GM12864 (cell line): ENCODE data around the gene IRF8.

Experiments used
- DNase-seq: peaks from one replicate; pipeline ENCODE4 v3.0.0-alpha.2; 2011; ENCODE audit warnings: low read depth
- H3K4me3 ChIP-seq: 2 replicates; pipeline ENCODE4 v1.5.1; 2011; ENCODE audit warnings: mild to moderate bottlenecking, low read depth, low read length, control low read depth
- TF ChIP-seq, protein P1 (sequence below): IDR thresholded peaks from 2 replicates; pipeline ENCODE4 v1.5.1; 2011; ENCODE audit warnings: low read depth, mild to moderate bottlenecking, moderate library complexity, low read length, control low read depth, inconsistent platforms; ENCODE audit errors: missing control alignments

The IRF8 gene

DNA sequence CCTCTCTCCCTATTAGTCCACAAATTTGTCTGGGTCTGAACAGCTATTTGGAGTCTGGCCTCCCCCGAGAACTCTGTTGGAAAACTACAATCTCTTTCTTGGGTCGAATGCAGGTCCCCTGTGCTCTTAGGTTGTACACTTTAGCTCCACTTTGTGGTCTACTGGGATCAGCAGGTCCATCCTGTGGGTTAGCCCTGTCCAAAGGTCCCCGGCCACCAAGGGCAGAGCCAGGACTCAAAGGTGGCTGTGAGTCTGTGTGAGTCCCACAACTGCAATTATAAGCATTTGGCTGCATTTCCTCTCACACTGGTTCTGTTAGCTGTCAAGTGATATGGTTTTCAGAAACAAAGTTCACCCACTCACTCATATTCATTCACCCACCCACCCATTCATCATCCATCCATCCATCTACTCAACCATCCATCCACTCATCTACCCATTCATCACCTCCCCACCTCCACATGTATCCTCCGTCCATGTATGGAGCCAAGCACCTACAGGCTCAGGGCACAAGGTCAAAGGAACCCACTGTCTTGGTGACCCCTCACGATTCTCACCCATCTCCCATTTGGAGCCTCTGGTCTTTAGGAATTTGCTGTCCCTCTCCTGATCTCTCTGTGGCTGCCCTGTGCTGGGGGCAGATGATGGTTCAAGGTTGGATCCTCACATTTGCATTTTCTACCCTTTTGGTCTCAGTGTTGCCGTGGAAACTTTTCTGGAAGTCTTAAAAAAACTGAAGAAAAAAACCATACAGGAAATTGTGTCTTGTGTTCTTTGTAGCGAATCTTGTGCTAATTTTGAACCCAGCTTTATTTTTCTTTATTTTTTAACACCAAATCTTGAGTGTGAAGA is 45.8 kb downstream of the IRF8 start:
- TF ChIP-seq, protein P1, sequence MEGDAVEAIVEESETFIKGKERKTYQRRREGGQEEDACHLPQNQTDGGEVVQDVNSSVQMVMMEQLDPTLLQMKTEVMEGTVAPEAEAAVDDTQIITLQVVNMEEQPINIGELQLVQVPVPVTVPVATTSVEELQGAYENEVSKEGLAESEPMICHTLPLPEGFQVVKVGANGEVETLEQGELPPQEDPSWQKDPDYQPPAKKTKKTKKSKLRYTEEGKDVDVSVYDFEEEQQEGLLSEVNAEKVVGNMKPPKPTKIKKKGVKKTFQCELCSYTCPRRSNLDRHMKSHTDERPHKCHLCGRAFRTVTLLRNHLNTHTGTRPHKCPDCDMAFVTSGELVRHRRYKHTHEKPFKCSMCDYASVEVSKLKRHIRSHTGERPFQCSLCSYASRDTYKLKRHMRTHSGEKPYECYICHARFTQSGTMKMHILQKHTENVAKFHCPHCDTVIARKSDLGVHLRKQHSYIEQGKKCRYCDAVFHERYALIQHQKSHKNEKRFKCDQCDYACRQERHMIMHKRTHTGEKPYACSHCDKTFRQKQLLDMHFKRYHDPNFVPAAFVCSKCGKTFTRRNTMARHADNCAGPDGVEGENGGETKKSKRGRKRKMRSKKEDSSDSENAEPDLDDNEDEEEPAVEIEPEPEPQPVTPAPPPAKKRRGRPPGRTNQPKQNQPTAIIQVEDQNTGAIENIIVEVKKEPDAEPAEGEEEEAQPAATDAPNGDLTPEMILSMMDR = no peak
- DNase-seq = no peak
- H3K4me3 ChIP-seq = peak overlapping the region; percentile 41

DNA sequence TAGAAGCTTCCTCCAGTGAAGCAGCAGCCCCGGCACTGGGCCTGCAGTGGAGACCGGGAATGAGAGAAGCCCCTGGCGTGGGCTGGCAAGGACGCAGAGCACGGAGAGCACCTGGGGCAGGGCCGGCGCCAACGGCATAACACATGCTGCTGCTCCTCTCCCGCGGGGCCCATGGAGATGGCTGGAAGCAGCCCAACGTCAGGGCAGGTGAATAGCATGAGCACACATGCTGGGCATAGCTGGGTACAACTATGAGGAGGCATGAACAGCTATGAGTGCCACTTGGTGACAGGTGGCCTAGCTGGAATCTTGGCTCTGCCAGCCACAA is 46.4 kb downstream of the IRF8 start:
- peak overlapping the region; percentile 41 for H3K4me3 ChIP-seq
- no peak for DNase-seq
- TF ChIP-seq, protein P1 = no peak

- peak overlapping the region; percentile 2; the same call in 1 of the 2 replicates for H3K4me3 ChIP-seq
- no peak for DNase-seq
- TF ChIP-seq, protein P1 = no peak
Observed at GRCh38 chr16:85946541-85947124, 47.7 kb downstream of the IRF8 start.

DNA sequence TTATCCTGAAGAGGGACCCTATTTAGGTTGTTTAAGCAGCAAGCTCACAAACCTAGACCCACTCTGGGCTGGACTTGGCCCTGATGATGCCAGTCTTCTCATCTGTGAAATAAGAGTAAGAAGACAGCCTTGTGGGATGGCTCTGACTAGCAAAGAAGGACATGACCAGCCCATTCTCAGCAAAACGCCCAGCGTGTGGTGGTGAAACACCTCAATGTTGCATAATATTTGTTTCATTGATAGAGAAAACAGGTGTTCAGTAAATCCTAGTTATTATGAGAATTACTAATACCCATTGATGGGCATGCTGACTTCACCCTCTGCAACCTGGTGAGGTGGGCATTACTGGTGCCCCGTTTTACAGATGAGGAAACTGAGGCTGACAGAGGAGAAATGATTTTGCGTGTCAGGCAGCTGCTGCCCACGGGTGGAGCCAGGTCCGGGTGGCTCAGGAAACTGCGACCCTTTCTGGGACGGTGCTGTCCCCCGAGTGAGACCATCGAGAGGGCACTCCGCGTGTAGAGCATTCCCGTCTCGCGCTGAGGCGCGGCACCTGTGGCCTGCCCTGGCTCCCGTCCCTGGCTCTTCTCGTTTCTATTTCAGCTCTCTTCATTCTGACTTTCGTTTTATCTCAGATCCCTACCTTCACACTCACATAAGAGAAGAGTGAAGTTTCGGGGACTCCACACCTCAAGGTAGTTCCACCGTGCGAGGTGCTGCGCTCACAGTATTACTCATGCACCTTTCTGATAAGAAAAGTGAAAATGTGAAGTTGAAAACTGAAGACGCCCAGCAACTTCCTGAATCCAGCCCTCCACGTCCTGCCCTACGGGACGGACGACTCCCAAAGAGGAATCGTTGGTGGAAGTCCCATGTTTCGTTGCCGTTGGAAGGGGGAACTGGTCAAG is 48.5 kb downstream of the IRF8 start:
- peak; percentile 94 for DNase-seq
- peak overlapping the region; percentile 45 for H3K4me3 ChIP-seq
- TF ChIP-seq, protein P1 = no peak

DNA sequence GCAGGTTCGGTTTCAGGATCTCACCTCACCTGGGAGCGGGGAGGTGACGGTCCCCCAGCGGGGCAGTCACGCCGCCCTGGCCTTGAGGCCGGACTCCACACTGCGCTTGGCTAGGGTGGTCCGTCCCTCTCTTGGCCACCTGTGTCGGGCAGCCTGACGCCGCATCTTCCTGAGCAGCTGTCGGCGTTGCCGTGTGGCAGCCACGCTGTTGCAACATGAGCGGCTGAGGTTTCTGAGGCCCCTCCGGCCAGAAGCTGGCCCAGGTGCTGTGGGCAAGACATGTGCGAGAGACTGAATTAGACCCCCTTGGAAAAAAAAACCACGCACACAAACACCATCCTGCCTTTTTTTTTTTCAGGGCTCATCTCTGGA is 49.2 kb downstream of the IRF8 start:
- H3K4me3 ChIP-seq = peak overlapping the region; percentile 45
- DNase-seq = no peak
- TF ChIP-seq, protein P1 = no peak

GRCh38 chr16:85948616-85949265 is 49.8 kb downstream of the IRF8 start:
- DNase-seq = peak; percentile 42
- TF ChIP-seq, protein P1 = no peak
- peak overlapping the region; percentile 45; the same call in 1 of the 2 replicates for H3K4me3 ChIP-seq
